Mesendoderm (in vitro differentiated cells): ENCODE results near the gene TRIM24. TPM values are rescaled to one million over a fixed set of nuclear protein-coding genes. Genes with fewer than 3 reads are reported as not detected.

Experiments
- small RNA-seq: library from polyadenylated mRNA; stranded (forward); fragments of <200 nt; extraction: miRNeasy Mini kit (QIAGEN cat#:217004); gene quantifications from one replicate; pipeline ENCODE3, GENCODE V24; 2013; ENCODE audit not compliant: insufficient read depth

The TRIM24 gene

Small RNA genes lying within 50 kb of the gene (small RNA-seq; reads per million reads assigned to genes)
- not detected for gene RF00561
